HG02943 (cell line): ENCODE data around the gene OMP.
"Not testable (repeated sequence)": the region's sequence is repeated elsewhere in the genome, so short reads cannot be mapped to it uniquely, and the experiment has no call there.

ENCODE experiments used
- ATAC-seq: cut with Tn5 transposase; IDR thresholded peaks from one replicate; pipeline ENCODE4 v1.9.1; 2021; ENCODE audit warnings: mild to moderate bottlenecking, low read depth, moderate library complexity; ENCODE audit not compliant: unreplicated experiment

Gene OMP

GRCh38 chr11:77102246-77103210 is at the start of gene OMP:
Gene OMP (plus strand): TSS chr11:77102840. CDS start chr11:77102840, 0 bp downstream.
- ATAC-seq: no peak

- no peak for ATAC-seq
Observed at GRCh38 chr11:77053217-77054015, 49.2 kb upstream of the OMP start.

GRCh38 chr11:77054084-77054483 is 48.6 kb upstream of the OMP start:
- ATAC-seq: no peak

GRCh38 chr11:77055101-77055561 is 47.5 kb upstream of the OMP start:
- ATAC-seq: no peak

- ATAC-seq: no peak
Observed at GRCh38 chr11:77055913-77056312, 46.7 kb upstream of the OMP start.

GRCh38 chr11:77056814-77057402 is 45.7 kb upstream of the OMP start:
- no peak for ATAC-seq

- ATAC-seq: no peak
Observed at GRCh38 chr11:77057938-77058474, 44.6 kb upstream of the OMP start.

GRCh38 chr11:77058900-77059299 is 43.7 kb upstream of the OMP start:
- no peak for ATAC-seq

- no peak for ATAC-seq
Observed at GRCh38 chr11:77059806-77060205, 42.8 kb upstream of the OMP start.

- ATAC-seq: no peak
Observed at GRCh38 chr11:77060234-77060633, 42.4 kb upstream of the OMP start.

- ATAC-seq: not testable (repeated sequence)
Observed at GRCh38 chr11:77061258-77061657, 41.4 kb upstream of the OMP start.

GRCh38 chr11:77062924-77063323 is 39.7 kb upstream of the OMP start:
- ATAC-seq: no peak

GRCh38 chr11:77063407-77063806 is 39.2 kb upstream of the OMP start:
- ATAC-seq: no peak

GRCh38 chr11:77063861-77064260 is 38.8 kb upstream of the OMP start:
- ATAC-seq: no peak

- ATAC-seq: no peak
Observed at GRCh38 chr11:77064648-77065217, 37.9 kb upstream of the OMP start.

GRCh38 chr11:77065878-77066228 is 36.8 kb upstream of the OMP start:
- no peak for ATAC-seq

GRCh38 chr11:77066229-77067042 is 36.2 kb upstream of the OMP start, which contains the start of gene CAPN5:
Gene CAPN5 (plus strand): TSS chr11:77066971. CDS start chr11:77084887, 17,916 bp downstream.
- peak; percentile 67 for ATAC-seq

- ATAC-seq: no peak
Observed at GRCh38 chr11:77067861-77068443, 34.7 kb upstream of the OMP start.
